Activated T-helper 2 cell treated with anti-CD3 and anti-CD28 coated beads, Interferon-gamma antibody, Interleukin-2, Interleukin-4, amounts not matched to agents 10 μg/mL and 5 μg/mL and 100 μg/mL, durations not matched to agents 14 hours and 24 hours and 36 hours (primary cell): ENCODE results near the gene ITSN2. TPM values are rescaled to one million over a fixed set of nuclear protein-coding genes. Genes with fewer than 3 reads are reported as not detected.

Experiments used
- DNase-seq: peaks from one replicate; pipeline ENCODE4 v3.0.0; 2021; ENCODE audit warnings: low spot score
- H3K27ac Mint-ChIP-seq: one replicate; pipeline ENCODE4 v1.8.0; 2021; ENCODE audit warnings: mixed read lengths
- H3K27me3 Mint-ChIP-seq: one replicate; pipeline ENCODE4 v1.8.0; 2021; ENCODE audit warnings: low read depth, mixed read lengths
- H3K36me3 Mint-ChIP-seq: one replicate; pipeline ENCODE4 v1.8.0; 2021; ENCODE audit warnings: low read depth, mixed read lengths
- H3K4me1 Mint-ChIP-seq: one replicate; pipeline ENCODE4 v1.8.0; 2021; ENCODE audit warnings: low read depth, mixed read lengths
- H3K4me3 Mint-ChIP-seq: one replicate; pipeline ENCODE4 v1.8.0; 2021; ENCODE audit warnings: low read depth, mild to moderate bottlenecking, moderate library complexity, mixed read lengths
- H3K9me3 Mint-ChIP-seq: one replicate; pipeline ENCODE4 v1.8.0; 2021; ENCODE audit warnings: mixed read lengths
- intact Hi-C: fragments of 100-400 bp; cut with micrococcal nuclease; formaldehyde crosslinking; loops from one replicate; pipeline ENCODE4 v1.15.1; 2023
- total RNA-seq: library from RNA; stranded (reverse); gene quantifications from 2 replicates; pipeline ENCODE4 v1.2.3, GENCODE V29; 2022

ITSN2 gene
- total RNA-seq, 1 donor from 2014 or later, result 53.2 TPM

DNA sequence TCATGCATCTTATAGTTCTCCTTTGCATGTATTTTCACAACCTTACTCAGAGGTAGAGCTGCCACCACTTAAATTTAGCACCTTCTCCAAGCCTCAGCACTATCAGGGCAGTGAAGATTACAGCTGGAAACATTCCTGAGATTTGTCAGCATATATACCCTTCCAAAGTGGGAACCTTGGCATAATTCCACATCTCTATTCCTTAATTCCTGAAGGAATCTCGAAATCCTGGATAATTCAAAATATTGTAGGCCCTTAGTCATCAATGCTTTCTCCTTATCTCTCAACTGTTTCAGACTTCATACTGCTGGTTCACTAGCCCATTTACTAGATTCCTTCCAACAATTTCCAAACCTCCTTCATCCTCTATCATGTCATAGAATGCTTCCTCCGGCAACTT is 87.4 kb downstream of the ITSN2 start:
- Mint-ChIP-seq H3K4me1 (no peaks in the 10 kb centered on the region), H3K36me3 (peaks cover 50% of the 10 kb centered on the region), H3K9me3 (no peaks in the 10 kb centered on the region), H3K27me3 (no peaks in the 10 kb centered on the region), H3K27ac (no peak overlapping the region), H3K4me3 (no peak overlapping the region)
- no peak for DNase-seq
- intact Hi-C loops, result no loop called here

DNA sequence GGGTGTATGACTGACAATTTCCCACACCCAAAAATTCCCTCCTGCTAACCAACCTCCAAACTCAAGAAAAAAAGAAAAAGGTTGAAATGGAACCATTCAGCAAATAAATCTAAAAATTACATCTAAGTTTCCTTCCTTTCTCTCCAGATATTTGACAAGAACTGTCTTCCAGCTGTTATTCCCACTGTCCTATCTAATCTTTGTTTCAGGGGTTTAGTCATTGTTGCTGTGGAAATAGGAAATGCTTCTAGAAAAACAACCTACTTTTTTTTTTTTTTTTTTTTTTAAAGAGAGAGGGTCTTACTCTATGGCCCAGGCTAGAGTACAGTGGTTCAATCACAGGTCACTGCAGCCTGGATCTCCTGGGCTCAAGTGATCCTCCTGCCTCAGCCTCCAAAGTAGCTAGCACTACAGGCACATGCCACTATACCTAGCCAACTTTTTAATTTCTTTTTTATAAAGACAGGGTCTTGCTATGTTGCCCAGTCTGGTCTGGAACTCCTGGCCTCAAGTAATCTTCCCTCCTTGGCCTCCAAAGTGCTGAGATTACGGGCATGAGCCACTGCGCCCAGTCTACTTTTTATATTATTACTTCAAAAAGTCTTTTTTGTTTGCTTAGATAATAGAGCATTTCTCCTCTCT is 88.1 kb downstream of the ITSN2 start:
- Mint-ChIP-seq H3K27me3 (no peaks in the 10 kb centered on the region), H3K27ac (no peak overlapping the region), H3K4me1 (no peaks in the 10 kb centered on the region), H3K36me3 (peaks cover 50% of the 10 kb centered on the region), H3K4me3 (no peak overlapping the region), H3K9me3 (no peaks in the 10 kb centered on the region)
- no peak for DNase-seq
- intact Hi-C loops, result no loop called here

DNA sequence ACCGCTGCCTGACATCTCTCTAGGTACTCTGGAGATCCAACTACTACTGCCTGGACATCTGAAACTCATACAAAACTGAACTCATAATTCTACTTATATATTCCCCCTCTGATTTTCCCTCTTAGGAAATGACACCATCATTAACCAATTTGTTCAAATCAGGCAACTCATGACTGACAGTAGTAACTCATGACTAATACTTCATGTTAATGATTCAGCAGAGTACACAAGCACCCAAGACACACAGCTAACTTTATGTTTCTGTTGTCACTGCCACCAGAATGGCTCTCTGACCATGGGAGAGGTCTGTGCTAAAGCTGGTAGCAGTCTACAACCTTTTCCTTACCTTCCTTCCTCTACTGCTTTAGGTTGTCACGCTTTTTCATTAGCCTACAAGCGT is 91.1 kb downstream of the ITSN2 start:
- no peak overlapping the region for H3K4me3 Mint-ChIP-seq
- H3K9me3 Mint-ChIP-seq, result no peaks in the 10 kb centered on the region
- H3K4me1 Mint-ChIP-seq, result no peaks in the 10 kb centered on the region
- H3K36me3 Mint-ChIP-seq, result peaks cover 60% of the 10 kb centered on the region
- intact Hi-C loops, result no loop called here
- DNase-seq, result no peak
- H3K27ac Mint-ChIP-seq, result no peak overlapping the region
- no peaks in the 10 kb centered on the region for H3K27me3 Mint-ChIP-seq

DNA sequence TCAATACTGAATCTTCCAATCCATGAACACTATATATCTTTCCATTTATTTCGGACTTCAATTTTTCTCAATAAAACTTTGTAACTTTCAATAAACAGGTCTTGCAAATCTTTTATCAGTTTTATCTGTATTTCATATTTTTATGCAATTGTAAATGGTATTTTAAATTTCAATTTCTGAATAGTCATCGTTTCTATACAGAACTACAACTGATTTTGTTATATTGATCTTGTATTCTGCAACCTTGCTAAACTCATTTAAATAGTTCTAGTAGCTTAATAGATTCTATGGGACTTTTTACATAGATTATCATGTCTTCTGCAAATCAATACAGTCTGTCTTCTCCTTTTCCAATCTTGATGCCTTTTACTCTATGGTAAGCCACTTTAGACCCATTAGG is 95.1 kb downstream of the ITSN2 start:
- H3K9me3 Mint-ChIP-seq, result no peaks in the 10 kb centered on the region
- no peak overlapping the region for H3K27ac Mint-ChIP-seq
- no peak overlapping the region for H3K4me3 Mint-ChIP-seq
- H3K27me3 Mint-ChIP-seq, result no peaks in the 10 kb centered on the region
- intact Hi-C loops, result no loop called here
- peaks cover 18% of the 10 kb centered on the region for H3K4me1 Mint-ChIP-seq
- no peak for DNase-seq
- peaks cover 52% of the 10 kb centered on the region for H3K36me3 Mint-ChIP-seq

DNA sequence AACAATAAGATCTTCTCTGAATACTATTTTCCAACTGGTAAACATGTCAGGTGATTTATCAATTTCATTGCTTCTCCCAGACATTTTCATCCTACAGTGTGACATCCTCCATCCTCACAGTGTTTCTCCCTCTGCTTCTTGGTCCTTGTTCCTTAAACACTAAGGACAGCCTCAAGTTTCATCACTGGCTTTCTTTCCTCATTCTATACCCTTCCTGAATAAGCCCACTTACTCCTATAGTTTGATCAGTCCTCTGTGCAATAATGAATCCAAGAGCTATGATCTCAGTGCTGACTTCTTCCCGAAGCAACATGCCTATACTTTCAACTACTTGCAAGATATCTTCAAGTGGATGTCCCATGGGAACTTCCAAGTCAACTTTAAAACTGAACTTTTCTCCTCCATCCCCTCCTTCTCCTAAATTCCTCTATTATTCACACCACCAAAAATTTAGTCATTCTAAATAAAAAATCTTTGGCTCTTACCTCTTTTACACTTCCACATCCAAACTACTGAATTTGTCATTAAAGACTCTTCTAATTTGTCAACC is 97.8 kb downstream of the ITSN2 start:
- H3K36me3 Mint-ChIP-seq, result peaks cover 39% of the 10 kb centered on the region
- no peak overlapping the region for H3K4me3 Mint-ChIP-seq
- peak overlapping the region; percentile 56 for H3K27ac Mint-ChIP-seq
- DNase-seq, result no peak
- no peaks in the 10 kb centered on the region for H3K9me3 Mint-ChIP-seq
- H3K27me3 Mint-ChIP-seq, result no peaks in the 10 kb centered on the region
- peaks cover 18% of the 10 kb centered on the region for H3K4me1 Mint-ChIP-seq
- intact Hi-C loops, result no loop called here

DNA sequence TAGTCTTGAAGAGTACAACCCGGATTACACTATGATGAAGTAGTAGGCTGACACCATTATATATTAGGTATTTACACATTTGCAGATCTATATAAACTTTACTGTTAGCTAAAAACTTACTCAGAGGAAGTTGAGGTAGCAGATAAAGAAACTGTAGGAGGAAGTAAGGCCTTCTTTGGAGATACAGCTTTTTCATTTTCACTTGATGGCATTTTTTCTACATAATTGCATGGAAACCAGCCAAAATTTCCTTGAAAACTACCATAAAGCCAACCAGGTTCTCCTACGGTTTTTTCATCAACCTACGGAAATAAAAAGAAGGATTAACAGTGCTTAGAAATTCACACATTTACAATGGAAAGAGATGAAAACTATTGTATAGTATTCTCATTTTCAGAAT is 98.9 kb downstream of the ITSN2 start:
- no peak for DNase-seq
- peaks cover 18% of the 10 kb centered on the region for H3K4me1 Mint-ChIP-seq
- H3K36me3 Mint-ChIP-seq, result peaks cover 46% of the 10 kb centered on the region
- intact Hi-C loops, result loop anchor here (1.0 kb wide), 1 partner anchor 26 kb away; no protein-coding TSS in a partner anchor
- H3K27me3 Mint-ChIP-seq, result no peaks in the 10 kb centered on the region
- no peak overlapping the region for H3K4me3 Mint-ChIP-seq
- no peak overlapping the region for H3K27ac Mint-ChIP-seq
- H3K9me3 Mint-ChIP-seq, result no peaks in the 10 kb centered on the region

DNA sequence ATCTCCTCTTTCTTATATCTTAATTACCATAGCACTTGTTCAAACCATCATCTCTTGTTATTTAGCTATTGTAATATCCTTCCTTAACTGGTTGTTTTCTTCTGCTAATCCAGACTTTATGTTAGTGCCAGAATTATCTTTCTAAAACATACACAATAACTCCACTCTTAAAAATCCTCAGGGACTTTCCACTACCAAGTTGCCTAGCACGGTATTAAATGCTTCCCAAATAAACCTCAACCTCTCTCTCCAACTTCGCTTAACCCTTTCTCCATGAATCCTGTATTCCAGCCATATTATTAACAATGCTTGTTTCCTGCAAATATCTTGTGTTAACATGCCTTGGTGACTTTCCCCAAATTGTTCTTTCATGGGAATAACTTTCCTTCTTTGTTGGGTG is 101.0 kb downstream of the ITSN2 start:
- no peaks in the 10 kb centered on the region for H3K9me3 Mint-ChIP-seq
- intact Hi-C loops, result no loop called here

DNA sequence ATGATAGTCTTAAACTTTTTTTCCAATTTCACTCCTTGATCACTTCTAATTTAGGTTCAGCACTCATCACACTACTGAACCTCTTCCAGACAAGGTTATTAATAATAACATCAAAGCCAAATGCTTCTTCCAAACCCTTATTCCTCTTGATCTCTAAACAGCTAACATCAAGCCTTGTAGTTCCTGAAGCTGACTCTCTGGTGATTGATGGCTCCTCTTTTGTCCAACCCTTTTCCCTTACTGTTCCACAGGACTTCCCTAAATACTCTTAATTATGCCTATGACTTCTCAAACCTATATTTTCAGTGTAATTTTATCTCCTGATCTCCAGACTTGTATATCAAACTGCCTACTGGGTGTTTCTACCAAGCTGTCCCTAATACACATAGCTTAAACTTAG is 101.6 kb downstream of the ITSN2 start:
- Mint-ChIP-seq H3K27ac (no peak overlapping the region), H3K27me3 (no peaks in the 10 kb centered on the region), H3K9me3 (no peaks in the 10 kb centered on the region), H3K36me3 (peaks cover 35% of the 10 kb centered on the region), H3K4me3 (no peak overlapping the region), H3K4me1 (peaks cover 18% of the 10 kb centered on the region)
- intact Hi-C loops, result no loop called here
- DNase-seq, result no peak

More for the DNA sequence above, 101.0 kb downstream of the ITSN2 start:
- H3K27ac Mint-ChIP-seq, result no peak overlapping the region
- H3K27me3 Mint-ChIP-seq, result no peaks in the 10 kb centered on the region
- no peak overlapping the region for H3K4me3 Mint-ChIP-seq
- DNase-seq, result no peak
- H3K4me1 Mint-ChIP-seq, result peaks cover 18% of the 10 kb centered on the region
- H3K36me3 Mint-ChIP-seq, result peaks cover 33% of the 10 kb centered on the region

DNA sequence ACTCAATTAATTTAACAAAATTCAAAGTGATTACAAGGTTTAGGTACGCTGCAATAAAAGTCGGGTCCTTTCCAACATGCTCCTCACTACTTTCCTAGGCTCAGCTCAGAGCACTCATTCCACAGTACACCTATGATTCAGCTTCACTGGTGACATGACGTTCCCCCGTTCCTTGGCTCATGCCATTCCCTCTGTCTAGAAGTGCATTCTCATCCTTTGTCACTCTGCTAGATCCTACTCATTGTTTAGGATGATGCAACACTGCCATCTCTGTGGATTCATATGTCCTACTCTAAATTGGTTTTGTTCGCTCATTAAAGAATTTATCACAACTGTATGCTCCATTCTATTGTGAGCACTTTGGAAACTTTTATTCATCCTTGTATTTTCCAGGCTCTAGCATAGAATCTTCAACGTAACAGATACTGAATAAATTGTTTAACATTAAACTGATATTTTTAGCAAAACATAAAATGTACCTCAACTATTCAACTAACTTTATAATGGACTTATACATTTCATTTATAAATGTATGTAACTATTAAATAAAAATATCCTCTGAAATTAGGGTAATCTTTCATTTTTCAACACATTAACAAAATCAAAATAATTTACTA is 106.9 kb downstream of the ITSN2 start:
- Mint-ChIP-seq H3K9me3 (no peaks in the 10 kb centered on the region), H3K27me3 (no peaks in the 10 kb centered on the region), H3K27ac (no peak overlapping the region), H3K36me3 (peaks cover 47% of the 10 kb centered on the region), H3K4me3 (no peak overlapping the region), H3K4me1 (no peaks in the 10 kb centered on the region)
- no peak for DNase-seq
- intact Hi-C loops, result no loop called here

DNA sequence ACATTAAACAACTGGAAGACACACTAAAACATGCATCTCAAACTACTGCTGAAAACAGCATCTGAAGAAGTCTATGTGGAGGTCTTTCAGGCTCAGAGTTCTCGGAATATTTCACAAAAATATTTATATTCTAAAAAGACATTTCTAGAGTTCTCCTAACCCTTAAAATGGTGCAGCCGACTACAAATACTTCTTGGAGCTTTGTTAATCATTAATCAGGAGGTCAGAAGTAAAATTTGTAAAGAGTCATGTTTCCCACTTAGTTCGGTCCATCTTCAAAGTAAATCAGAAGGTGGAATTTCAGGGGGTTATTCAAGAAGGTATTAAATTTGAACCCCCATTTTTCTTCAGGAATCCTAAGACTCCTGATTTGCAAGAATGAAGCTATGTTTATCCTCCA is 112.7 kb downstream of the ITSN2 start:
- H3K27ac Mint-ChIP-seq, result no peak overlapping the region
- intact Hi-C loops, result no loop called here
- peaks cover 63% of the 10 kb centered on the region for H3K36me3 Mint-ChIP-seq
- H3K4me1 Mint-ChIP-seq, result no peaks in the 10 kb centered on the region
- H3K4me3 Mint-ChIP-seq, result no peak overlapping the region
- no peaks in the 10 kb centered on the region for H3K27me3 Mint-ChIP-seq
- H3K9me3 Mint-ChIP-seq, result no peaks in the 10 kb centered on the region
- no peak for DNase-seq

DNA sequence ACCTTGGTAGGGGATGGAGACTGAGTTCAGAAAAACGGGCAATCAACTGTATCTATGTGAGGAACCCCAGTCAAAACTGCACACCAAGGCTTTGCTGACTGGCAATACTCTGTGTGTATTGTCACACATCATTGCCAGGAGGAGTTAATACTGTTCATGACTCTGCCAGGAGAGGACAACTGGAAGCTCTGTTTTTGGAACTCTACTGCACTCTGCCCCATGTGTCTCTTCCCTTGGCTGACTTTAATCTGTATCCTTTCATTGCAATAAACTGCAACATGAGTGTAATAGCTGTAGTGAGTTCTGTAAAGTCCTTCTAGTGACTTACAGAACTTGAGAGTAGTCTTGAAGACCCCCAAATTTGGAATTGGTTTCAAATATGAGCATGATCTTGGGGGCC is 113.2 kb downstream of the ITSN2 start:
- intact Hi-C loops, result no loop called here
- Mint-ChIP-seq H3K9me3 (no peaks in the 10 kb centered on the region), H3K4me1 (no peaks in the 10 kb centered on the region), H3K27me3 (no peaks in the 10 kb centered on the region), H3K27ac (no peak overlapping the region), H3K36me3 (peaks cover 62% of the 10 kb centered on the region), H3K4me3 (no peak overlapping the region)
- no peak for DNase-seq

DNA sequence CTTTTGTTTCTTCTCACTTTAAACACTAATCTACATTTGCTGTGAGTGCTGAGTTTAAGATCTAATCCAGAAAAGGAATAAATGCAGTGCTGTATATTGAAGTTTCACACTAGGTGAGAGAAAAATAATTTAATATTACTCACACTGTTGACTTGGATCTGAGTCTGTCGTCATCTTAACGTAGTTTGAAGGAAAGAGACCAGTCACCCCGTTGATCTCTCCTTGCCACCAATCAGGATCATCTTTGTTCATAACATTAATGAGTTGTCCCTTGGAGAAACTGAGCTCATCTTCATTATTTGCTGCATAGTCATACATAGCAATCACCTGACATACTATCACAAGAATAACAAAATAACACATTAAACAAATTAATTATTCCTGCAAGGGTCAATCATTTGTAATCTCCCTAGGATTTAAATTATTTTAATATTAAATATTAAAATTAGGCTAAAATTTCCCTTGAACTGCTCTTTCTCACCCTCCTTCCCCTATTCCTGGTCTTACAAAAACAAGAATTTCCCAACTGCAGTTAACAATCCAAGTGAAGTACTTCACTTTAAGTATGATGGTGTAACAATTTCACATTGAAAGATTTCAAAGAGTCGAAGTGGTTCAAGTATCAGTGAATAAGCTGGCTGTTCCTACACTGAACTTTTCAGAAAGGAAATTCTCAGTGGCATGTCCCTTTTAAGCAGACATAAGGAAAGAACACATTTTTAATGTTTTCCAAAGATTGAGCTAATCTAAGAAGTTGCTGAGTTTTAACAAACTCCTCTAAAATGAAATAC is 114.2 kb downstream of the ITSN2 start:
- Mint-ChIP-seq H3K4me1 (no peaks in the 10 kb centered on the region), H3K27me3 (no peaks in the 10 kb centered on the region), H3K4me3 (no peak overlapping the region), H3K27ac (no peak overlapping the region), H3K36me3 (peaks cover 67% of the 10 kb centered on the region), H3K9me3 (no peaks in the 10 kb centered on the region)
- no peak for DNase-seq
- intact Hi-C loops, result no loop called here

DNA sequence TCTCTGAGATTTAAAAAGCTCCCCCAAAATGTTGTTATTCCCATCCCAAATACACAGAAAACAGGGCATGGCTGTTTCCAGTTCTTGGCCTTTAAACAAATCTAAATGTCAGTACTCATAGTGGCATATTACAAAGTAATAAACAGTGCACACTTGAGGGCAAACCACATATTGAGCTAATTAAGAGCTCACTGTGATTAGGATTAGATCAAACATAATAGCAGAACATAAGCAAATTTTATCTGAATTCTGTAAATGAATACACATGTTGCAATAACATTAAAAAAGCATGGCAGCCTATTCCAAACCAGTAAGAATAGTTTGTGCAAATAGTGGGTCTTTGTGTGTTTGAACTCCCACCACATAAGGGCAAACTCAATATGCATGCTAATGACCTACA is 118.8 kb downstream of the ITSN2 start:
- no peaks in the 10 kb centered on the region for H3K9me3 Mint-ChIP-seq
- no peak overlapping the region for H3K27ac Mint-ChIP-seq
- H3K27me3 Mint-ChIP-seq, result no peaks in the 10 kb centered on the region
- intact Hi-C loops, result no loop called here
- no peaks in the 10 kb centered on the region for H3K4me1 Mint-ChIP-seq
- H3K4me3 Mint-ChIP-seq, result no peak overlapping the region
- H3K36me3 Mint-ChIP-seq, result peaks cover 43% of the 10 kb centered on the region
- no peak for DNase-seq
